ENCODE results near the gene DRAXIN. TPM values are rescaled to one million over a fixed set of nuclear protein-coding genes. Genes with fewer than 3 reads are reported as not detected.

Gene DRAXIN
- total RNA-seq, 1 experiment from 2014 or later, result 20.5 TPM

- no CpG with 5 or more reads among the region's 11 CpGs for WGBS (ENCODE audit: extremely low coverage, insufficient read length, low lambda C conversion rate)
- Histone ChIP-seq H3K27me3 (ENCODE audit: insufficient read depth, low read length) (no peaks in the 10 kb centered on the region), H3K18ac (ENCODE audit: insufficient read length, low read depth, low read length) (no peak overlapping the region), H4K8ac (replicated peaks; ENCODE audit: insufficient read length, low read depth, low read length) (no peak overlapping the region), H3K14ac (ENCODE audit: insufficient read depth, low read length) (no peak overlapping the region), H2BK15ac (ENCODE audit: low read depth, low read length) (no peak overlapping the region), H4K91ac (ENCODE audit: insufficient read length, low read depth, low read length) (no peak overlapping the region), H3K4me1 (ENCODE audit: insufficient read depth, low read length) (peaks cover 4% of the 10 kb centered on the region; the same call in 1 of the 2 replicates), H3T11ph (ENCODE audit: low read length) (no peak overlapping the region), H2BK120ac (ENCODE audit: low read depth, low read length, poor library complexity, severe bottlenecking) (no peak overlapping the region), H3K56ac (ENCODE audit: insufficient read length, low read depth, low read length) (no peak overlapping the region), H3K9ac (ENCODE audit: extremely low read depth, insufficient read length, low read length) (no peak overlapping the region), H4K5ac (ENCODE audit: insufficient read length, low read depth, low read length) (no peak overlapping the region), H3K9me3 (ENCODE audit: control insufficient read depth, low read depth, low read length) (no peaks in the 10 kb centered on the region), H3K4ac (ENCODE audit: low read depth, low read length) (no peak overlapping the region), H3K23ac (ENCODE audit: insufficient read length, low read depth, low read length) (no peak overlapping the region), H2BK20ac (ENCODE audit: low read depth, low read length, poor library complexity, severe bottlenecking) (no peak overlapping the region), H2AK5ac (ENCODE audit: insufficient read length, low read length) (no peak overlapping the region), H2AFZ (ENCODE audit: low read length) (no peak overlapping the region), H3K4me2 (ENCODE audit: insufficient read depth, insufficient read length, low read length) (no peak overlapping the region), H4K20me1 (ENCODE audit: control insufficient read depth, insufficient read depth, insufficient read length) (no peaks in the 10 kb centered on the region), H3K79me2 (ENCODE audit: insufficient read depth, low read length) (no peaks in the 10 kb centered on the region), H3K23me2 (ENCODE audit: insufficient read length, low read depth, low read length, poor library complexity, severe bottlenecking) (no peaks in the 10 kb centered on the region), H2BK12ac (ENCODE audit: insufficient read length, low read depth, low read length) (no peak overlapping the region), H3K27ac (ENCODE audit: insufficient read length, low read depth, low read length) (no peak overlapping the region), H3K79me1 (ENCODE audit: insufficient read depth, low read depth, low read length, poor library complexity, severe bottlenecking) (no peaks in the 10 kb centered on the region), H2BK5ac (ENCODE audit: insufficient read length, low read length) (no peak overlapping the region)
- Mint-ChIP-seq H3K9me3 (no peaks in the 10 kb centered on the region), H3K4me3 (no peak overlapping the region; a peak in 1 of 5 replicates), H3K4me1 (peaks cover 39 to 45% of the 10 kb centered on the region in 2 experiments), H3K27me3 (ENCODE audit: low read depth) (no peaks in the 10 kb centered on the region), H3K36me3 (ENCODE audit: insufficient read depth in 1 of 3, low read depth in 3 of 3) (peaks cover 13 to 31% (median 16%) of the 10 kb centered on the region in 3 experiments), H3K27ac (peak overlapping the region in 1 of 3 experiments; percentile 50; a peak in 2 of 7 replicates)
- no peak for TF ChIP-seq CTCF (conservative IDR thresholded peaks at IDR 0.05)
- no peak for DNase-seq
These were observed 17.2 kb downstream of the DRAXIN start for GRCh38 chr1:11708554-11709350.

All from H9 (cell line).